Measurements from ENCODE around the gene CYP51A1. TPM values are rescaled to one million over a fixed set of nuclear protein-coding genes. Genes with fewer than 3 reads are reported as not detected.
"Not testable (repeated sequence)": the region's sequence is repeated elsewhere in the genome, so short reads cannot be mapped to it uniquely, and the experiment has no call there.

The CYP51A1 gene
- 100 to 1,000 TPM in 1 of 5 donors, 10 to 100 TPM in 2, 1 to 10 TPM in 2; 8.0 to 115 (median 33.9) TPM for total RNA-seq
- 10 to 100 TPM; 14.7 to 20.1 (median 19.7) TPM for polyA plus RNA-seq
- long read RNA-seq, donor 1, transcript CYP51A1-201 (10 exons, 3,210 nt), result major isoform, 10 of 10 reads
- long read RNA-seq, donor 1, partial matches to known transcripts, result 0 of 10 reads
- long read RNA-seq, donor 1, other reads (novel, unspliced or antisense), result 0 of 10 reads
- long read RNA-seq, donor 2, transcript CYP51A1-201 (10 exons, 3,210 nt), result major isoform, 9 of 20 reads
- long read RNA-seq, donor 2, partial matches to known transcripts, result 8 of 20 reads
- long read RNA-seq, donor 2, other reads (novel, unspliced or antisense), result 0 of 20 reads
- long read RNA-seq, donor 3, transcript CYP51A1-201 (10 exons, 3,210 nt), result major isoform, 9 of 9 reads
- long read RNA-seq, donor 3, partial matches to known transcripts, result 0 of 9 reads
- long read RNA-seq, donor 3, other reads (novel, unspliced or antisense), result 0 of 9 reads
- long read RNA-seq, donor 4, partial matches to known transcripts, result 0 of 3 reads
- long read RNA-seq, donor 4, other reads (novel, unspliced or antisense), result 0 of 3 reads
- long read RNA-seq, donor 5, transcript CYP51A1-201 (10 exons, 3,210 nt), result major isoform, 9 of 12 reads
- long read RNA-seq, donor 5, partial matches to known transcripts, result 0 of 12 reads
- long read RNA-seq, donor 5, other reads (novel, unspliced or antisense), result 0 of 12 reads
- long read RNA-seq, donor 6, transcript CYP51A1-201 (10 exons, 3,210 nt), result major isoform, 37 of 60 reads
- long read RNA-seq, donor 6, partial matches to known transcripts, result 14 of 60 reads
- long read RNA-seq, donor 6, other reads (novel, unspliced or antisense), result 5 of 60 reads
- long read RNA-seq, donor 7, transcript CYP51A1-201 (10 exons, 3,210 nt), result major isoform, 12 of 13 reads
- long read RNA-seq, donor 7, partial matches to known transcripts, result 0 of 13 reads
- long read RNA-seq, donor 7, other reads (novel, unspliced or antisense), result 0 of 13 reads
- long read RNA-seq, donor 8, transcript CYP51A1-201 (10 exons, 3,210 nt), result major isoform, 20 of 24 reads
- long read RNA-seq, donor 8, partial matches to known transcripts, result 0 of 24 reads
- long read RNA-seq, donor 8, other reads (novel, unspliced or antisense), result 0 of 24 reads
- long read RNA-seq, donor 9, partial matches to known transcripts, result 0 of 6 reads
- long read RNA-seq, donor 9, other reads (novel, unspliced or antisense), result 0 of 6 reads
- long read RNA-seq, donor 10, transcript CYP51A1-201 (10 exons, 3,210 nt), result major isoform, 8 of 9 reads
- long read RNA-seq, donor 10, partial matches to known transcripts, result 0 of 9 reads
- long read RNA-seq, donor 10, other reads (novel, unspliced or antisense), result 0 of 9 reads

GRCh38 chr7:92134271-92135051, at the start of gene CYP51A1:
CYP51A1 (minus strand) TSS chr7:92134477; CDS start chr7:92134364, 113 bp downstream.
- intact Hi-C loops (cut with DNase I; ENCODE audit: low total_unique reads), result no loop called here
- H3K4me1 ChIP-seq, result peaks cover 7 to 38% (median 26%) of the 10 kb centered on the region in 4 donors
- TF ChIP-seq EP300 (IDR thresholded peaks at IDR 0.05), result peak; percentile 25
- TF ChIP-seq, protein P1, sequence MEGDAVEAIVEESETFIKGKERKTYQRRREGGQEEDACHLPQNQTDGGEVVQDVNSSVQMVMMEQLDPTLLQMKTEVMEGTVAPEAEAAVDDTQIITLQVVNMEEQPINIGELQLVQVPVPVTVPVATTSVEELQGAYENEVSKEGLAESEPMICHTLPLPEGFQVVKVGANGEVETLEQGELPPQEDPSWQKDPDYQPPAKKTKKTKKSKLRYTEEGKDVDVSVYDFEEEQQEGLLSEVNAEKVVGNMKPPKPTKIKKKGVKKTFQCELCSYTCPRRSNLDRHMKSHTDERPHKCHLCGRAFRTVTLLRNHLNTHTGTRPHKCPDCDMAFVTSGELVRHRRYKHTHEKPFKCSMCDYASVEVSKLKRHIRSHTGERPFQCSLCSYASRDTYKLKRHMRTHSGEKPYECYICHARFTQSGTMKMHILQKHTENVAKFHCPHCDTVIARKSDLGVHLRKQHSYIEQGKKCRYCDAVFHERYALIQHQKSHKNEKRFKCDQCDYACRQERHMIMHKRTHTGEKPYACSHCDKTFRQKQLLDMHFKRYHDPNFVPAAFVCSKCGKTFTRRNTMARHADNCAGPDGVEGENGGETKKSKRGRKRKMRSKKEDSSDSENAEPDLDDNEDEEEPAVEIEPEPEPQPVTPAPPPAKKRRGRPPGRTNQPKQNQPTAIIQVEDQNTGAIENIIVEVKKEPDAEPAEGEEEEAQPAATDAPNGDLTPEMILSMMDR (IDR thresholded peaks at IDR 0.05), result peak in 2 of 7 experiments; percentile 10 to 24
- TF ChIP-seq POLR2AphosphoS5 (IDR thresholded peaks at IDR 0.05), result peak; percentile 87 to 95 (median 92)
- TF ChIP-seq POLR2A (IDR thresholded peaks at IDR 0.05), result peak in 2 of 4 donors; percentile 83 to 89

GRCh38 chr7:92178928-92179924, 44.9 kb upstream of the CYP51A1 start, which contains the start of gene LRRD1:
LRRD1 (minus strand) TSS chr7:92179142; CDS start chr7:92165202, 13,940 bp downstream.
- no peak for TF ChIP-seq EP300 (IDR thresholded peaks at IDR 0.05)
- TF ChIP-seq POLR2A (IDR thresholded peaks at IDR 0.05), result no peak
- TF ChIP-seq, protein P1 (IDR thresholded peaks at IDR 0.05), result peak in 5 of 7 experiments; percentile 88 to 99 (median 95)
- TF ChIP-seq POLR2AphosphoS5 (IDR thresholded peaks at IDR 0.05), result peak; percentile 33 to 74 (median 55)
- Histone ChIP-seq H3K4me3 (peak within 1 kb of the TSS; percentile 50 to 57 (median 51)), H3K27me3 (no peaks in the 10 kb centered on the region), H3K9me3 (peaks cover 0 to 6% (median 0%) of the 10 kb centered on the region in 4 donors), H3K27ac (peak within 1 kb of the TSS; percentile 65 to 86 (median 83)), H3K4me1 (peaks cover 0 to 18% (median 9%) of the 10 kb centered on the region in 4 donors), H3K36me3 (no peaks in the 10 kb centered on the region)
- intact Hi-C loops (cut with DNase I; ENCODE audit: low total_unique reads), result no loop called here
- WGBS, 5 donors, result 9 to 12% (median 10%) methylated on average over 40 to 60 of the region's 60 CpGs
- DNase-seq, result peak; percentile 94 to 97

More at GRCh38 chr7:92134271-92135051, at the start of gene CYP51A1:
- peak; percentile 95 to 98 for DNase-seq
- 0 to 1% (median 0%) methylated on average over 49 to 73 of the region's 73 CpGs for WGBS, 5 donors
- peaks cover 0 to 19% (median 15%) of the 10 kb centered on the region in 4 donors for H3K36me3 ChIP-seq
- H3K27me3 ChIP-seq, result no peaks in the 10 kb centered on the region
- peak within 1 kb of the TSS; percentile 91 to 99 (median 96) for H3K4me3 ChIP-seq
- H3K9me3 ChIP-seq, result no peaks in the 10 kb centered on the region
- peak within 1 kb of the TSS; percentile 92 to 99 (median 93) for H3K27ac ChIP-seq

GRCh38 chr7:92177362-92177761, 43.1 kb upstream of the CYP51A1 start:
- intact Hi-C loops (cut with DNase I; ENCODE audit: low total_unique reads), result no loop called here
- Histone ChIP-seq H3K27me3 (no peaks in the 10 kb centered on the region), H3K9me3 (no peaks in the 10 kb centered on the region), H3K36me3 (no peaks in the 10 kb centered on the region), H3K4me3 (no peak overlapping the region), H3K4me1 (peaks cover 0 to 18% (median 9%) of the 10 kb centered on the region in 4 donors), H3K27ac (no peak overlapping the region)
- DNase-seq, result peak in 1 of 2 donors; percentile 1
- TF ChIP-seq EP300 (IDR thresholded peaks at IDR 0.05), result no peak
- no peak for TF ChIP-seq POLR2A (IDR thresholded peaks at IDR 0.05)
- no peak for TF ChIP-seq POLR2AphosphoS5 (IDR thresholded peaks at IDR 0.05)
- TF ChIP-seq, protein P1 (IDR thresholded peaks at IDR 0.05), result no peak

DNA sequence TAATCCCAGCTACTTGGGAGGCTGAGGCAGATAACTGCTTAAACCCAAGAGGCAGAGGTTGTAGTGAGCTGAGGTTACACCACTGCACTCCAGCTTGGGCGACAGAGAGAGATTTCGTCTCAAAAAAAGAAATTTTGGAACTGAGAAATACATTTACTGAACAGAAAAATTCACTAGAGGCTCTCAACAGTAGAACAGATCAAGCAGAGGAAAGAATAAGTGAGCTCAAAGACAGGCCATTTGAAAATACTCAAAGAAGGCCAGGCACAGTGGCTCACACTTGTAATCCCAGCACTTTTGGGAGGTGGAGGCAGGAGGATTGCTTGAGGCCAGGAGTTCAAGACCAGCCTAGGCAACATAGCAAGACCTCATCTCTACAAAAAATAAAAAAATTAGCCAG, 35.3 kb upstream of the CYP51A1 start:
- H3K36me3 ChIP-seq; H3K4me1 ChIP-seq; H3K27me3 ChIP-seq; H3K27ac ChIP-seq; H3K9me3 ChIP-seq; intact Hi-C loops (cut with DNase I; ENCODE audit: low total_unique reads); DNase-seq; H3K4me3 ChIP-seq: not testable (repeated sequence)
- WGBS, 5 donors, result 78 to 92% (median 87%) methylated on average over 2 of the region's 2 CpGs

All from stomach (tissue), 19 donors.